ENCODE data around the gene ASL.
"Not testable (repeated sequence)": the region's sequence is repeated elsewhere in the genome, so short reads cannot be mapped to it uniquely, and the experiment has no call there.

The ASL gene

DNA sequence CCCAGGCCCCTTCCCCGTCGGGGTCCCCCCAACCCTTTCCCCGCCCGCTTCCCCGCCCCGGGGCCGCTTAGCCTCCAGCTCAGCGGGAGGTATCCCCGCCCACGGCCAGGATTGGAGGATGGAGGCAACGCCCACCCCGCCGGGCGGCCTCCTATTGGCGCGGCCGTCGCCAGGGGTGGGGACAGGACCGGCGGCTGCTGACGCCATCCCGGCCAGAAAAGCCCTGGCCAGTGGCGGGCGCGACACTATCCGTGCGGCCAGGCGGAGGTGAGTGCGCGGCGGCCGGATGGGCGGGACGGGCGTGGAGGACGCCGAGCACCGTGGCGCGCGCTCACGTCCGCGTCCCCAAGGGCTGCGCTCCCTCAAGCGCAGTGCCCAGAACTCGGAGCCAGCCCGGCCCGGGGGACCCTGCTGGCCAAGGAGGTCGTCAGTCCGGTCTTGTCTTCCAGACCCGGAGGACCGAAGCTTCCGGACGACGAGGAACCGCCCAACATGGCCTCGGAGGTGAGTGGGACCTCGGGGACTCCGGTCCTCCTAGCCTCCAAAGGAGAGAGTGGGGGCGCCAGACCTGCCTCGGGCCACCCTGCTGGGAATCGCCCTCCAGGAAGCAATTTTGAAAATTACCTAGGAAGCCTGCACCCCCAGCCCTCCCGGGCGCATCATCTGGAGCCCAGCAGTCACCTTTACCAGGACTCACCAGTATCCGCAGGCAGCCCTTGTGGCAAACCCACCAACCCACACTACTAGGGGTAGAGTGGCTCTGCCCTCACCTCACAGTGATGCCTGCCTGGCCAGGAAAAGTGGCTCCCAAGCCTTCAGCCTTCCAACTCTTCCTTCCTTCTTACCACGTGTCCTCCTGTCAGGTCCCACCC lies at the start of gene ASL:
Gene ASL, plus strand, starts transcription at position 230 of the 872 bp plus-strand sequence. Its CDS starts 263 bp downstream, at position 493.
- peak; percentile 45 to 80 (median 63) for DNase-seq

DNA sequence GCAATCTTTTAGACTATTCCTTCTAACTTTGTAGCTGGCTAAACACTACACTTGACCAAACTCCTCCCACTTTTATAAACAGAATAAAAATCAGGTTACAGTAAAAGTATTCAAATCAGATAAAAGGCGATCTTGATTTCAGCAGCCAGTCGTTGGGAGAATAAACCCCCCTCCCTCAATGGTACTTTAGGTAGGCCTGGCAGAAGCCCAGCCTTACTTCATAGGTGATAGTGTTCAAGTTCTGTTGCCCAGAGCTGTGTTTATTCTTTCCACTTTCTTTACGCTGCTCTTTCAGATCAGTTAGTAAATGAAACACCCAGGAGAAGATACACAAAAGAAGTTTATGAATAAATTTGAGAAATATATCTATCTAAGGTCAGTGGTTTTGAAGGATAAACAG lies 47.3 kb upstream of the ASL start:
- DNase-seq, result not testable (repeated sequence)

DNA sequence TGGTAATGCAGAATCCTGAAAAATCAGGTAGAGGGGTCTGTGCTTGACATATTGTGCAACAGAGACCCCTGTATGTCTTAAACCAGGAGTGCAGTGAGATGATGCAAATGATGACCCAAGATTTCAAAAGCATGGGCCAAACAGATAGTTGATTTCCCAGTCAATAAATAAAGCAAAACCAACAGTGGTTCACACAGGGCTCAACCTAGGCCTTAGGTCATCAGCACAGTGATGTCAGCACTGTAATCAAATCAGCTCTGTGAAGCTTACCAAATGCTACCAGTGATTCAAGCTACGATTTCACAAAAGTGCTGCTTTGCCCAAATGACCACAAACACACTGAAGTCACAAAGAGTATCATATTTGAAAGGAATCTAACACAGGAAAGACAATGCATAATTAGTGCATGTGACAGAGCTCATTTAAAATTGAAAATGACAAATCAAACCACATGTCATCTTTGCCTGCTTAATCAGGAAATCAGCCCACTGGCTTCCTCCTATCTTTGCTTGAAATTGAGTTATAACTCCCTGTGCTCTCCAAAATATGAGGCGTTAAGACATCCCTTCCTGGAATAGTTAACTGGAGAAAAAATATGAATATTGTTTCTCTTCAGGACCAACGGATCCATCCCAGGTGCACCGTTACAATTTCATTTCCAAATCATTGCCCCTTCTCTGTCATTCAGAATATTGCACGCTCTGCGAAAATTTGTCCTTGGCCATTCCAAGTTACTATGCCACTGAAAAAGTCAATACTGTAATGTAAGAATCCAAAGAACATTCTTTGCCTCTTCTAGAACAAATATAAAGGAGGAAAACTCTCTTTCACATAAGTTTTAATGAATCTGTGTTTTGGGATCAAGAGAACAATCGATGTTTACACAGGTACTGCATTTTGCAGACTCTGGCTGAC lies 41.9 kb upstream of the ASL start:
- no peak for DNase-seq

DNA sequence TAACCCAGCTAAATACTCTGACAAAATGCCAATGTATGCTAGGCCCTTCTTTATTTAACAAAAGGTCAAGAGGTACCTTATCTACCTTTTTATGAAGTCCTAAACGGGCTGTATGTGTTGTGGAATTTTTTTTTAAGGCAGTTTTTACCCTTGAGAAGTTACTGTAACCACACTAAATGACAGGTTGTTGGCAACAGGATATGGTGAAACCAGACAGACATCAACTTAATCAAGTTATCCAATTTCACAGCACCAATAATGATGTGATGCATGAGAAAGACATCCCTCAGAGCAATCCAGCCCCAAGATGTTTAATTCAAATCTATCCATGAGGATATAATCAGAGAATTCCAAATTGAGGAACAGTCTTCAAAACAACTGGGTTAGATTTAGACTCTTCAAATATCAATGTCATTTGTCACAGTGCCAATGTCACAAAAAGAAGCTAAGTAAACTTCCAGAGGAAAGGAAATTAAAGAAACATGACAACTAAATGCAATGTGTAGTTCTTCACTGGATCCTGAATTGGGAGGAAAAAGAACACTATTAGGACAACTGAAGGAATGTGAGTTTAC lies 41.1 kb upstream of the ASL start:
- not testable (repeated sequence) for DNase-seq

DNA sequence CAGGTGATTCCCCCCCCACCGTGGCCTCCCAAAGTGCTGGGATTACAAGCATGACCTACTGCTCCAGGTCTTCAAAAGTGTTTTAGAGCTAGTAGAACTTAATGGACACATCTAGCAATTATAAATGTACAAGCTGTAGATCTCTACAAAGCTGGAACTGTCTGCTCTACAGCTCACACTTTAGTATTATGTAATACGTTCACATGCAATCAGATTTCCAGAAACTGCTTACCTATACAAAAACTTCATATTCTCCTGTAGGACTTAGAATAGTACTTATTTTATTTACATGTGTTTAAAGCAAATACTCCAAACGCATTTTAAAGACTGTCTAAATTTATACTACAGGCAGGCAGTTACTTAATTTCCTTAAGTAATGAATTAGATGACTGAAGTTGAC lies 39.2 kb upstream of the ASL start:
- DNase-seq, result no peak

DNA sequence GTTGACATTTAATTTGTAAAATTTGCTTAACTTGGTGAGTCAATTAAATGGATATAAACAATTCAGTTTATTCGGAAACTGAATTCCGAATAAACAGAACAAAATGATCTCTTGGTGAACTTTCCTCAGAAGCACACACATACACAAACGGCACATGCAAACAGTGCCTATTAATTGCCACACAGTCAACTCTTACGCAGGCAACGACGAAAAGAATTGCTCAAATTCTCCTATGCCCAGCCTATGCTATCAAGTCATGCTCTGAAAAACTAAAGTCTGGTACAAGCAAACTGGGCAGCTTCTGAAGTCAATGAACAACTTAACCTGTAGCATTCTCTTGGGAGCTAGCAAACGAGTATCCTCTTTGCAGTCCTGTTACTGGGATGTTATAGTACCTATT lies 38.8 kb upstream of the ASL start:
- no peak for DNase-seq

DNA sequence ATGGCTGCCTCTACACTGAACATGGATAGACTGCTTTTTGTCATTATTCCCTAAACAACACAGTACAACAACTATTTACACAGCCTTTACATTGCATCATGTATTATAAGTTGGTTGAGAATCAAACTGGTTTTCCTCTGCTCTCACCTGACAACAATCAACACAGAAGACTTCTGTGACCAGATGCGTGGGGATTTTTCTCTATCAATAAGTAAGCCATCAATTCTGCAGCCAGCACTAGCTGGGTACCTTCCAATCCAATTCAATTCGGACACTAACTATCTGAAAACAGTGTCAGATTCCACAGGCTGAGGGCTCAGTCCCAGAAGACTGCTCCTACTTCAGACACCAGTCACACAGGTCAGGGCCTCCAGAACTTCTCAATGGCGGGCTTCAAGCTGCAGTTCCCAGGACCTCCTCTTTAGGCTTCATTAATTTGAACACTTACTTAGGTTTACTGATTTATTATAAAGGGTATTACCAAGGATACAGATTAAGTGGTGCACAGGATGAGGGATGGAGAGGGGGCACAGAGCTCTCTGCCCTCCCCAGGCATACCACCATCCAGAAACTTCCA lies 36.4 kb upstream of the ASL start:
- DNase-seq, result no peak

DNA sequence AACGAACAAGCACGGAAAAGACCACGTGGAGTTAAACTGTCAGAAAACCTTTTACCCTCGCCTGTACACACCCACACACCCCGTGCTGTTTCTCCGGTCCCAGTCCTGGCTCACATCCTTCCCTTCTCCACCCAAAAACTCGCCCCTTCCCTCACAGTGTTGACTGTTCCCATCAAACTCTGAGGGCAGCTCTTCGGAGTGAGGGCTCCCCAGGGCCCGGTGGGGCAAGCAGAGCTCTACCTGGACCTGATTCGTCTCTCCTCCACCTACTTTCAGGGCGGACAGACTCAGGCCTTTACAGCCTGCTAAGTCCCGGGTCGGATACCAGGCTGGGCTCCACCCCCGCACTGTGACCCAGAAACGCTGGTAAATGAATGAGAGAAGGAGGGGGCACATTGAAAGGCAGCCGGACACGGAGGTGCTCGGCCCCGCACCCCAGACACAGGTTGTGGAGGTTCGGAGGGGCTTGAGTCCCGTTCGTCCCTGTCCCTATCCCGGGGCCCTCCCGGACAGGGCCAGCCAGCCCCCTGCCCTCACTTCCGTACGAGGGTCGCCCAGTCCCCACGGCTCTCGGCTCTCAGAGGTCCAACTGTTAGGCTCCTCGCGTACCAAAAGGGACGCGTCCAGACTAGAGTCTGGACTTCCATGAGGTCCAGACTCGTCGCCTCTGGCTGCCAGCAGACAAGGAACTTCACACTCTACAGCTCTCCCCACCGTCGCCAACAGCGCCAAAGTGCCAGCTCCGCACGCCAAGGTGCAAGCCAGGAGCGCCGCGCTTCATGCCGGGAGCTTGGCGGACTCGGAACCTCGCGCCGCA lies 31.7 kb upstream of the ASL start:
- DNase-seq, result peak in 2 of 4 experiments; percentile 6 to 24

DNA sequence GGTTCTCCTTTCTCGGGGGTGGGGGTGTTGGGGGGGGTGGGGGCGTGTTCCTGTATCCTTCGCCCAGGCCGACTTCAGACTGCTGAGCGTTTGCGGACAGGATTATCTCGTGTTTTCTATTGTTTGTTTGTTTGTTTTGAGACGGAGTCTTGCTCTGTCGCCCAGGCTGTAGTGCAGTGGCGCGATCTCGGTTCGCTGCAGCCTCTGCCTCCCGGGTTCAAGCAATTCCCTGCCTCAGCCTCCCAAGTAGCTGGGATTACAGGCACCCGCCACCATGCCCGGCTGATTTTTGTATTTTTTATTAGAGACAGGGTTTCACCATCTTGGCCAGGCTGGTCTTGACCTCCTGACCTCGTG lies 31.1 kb upstream of the ASL start:
- not testable (repeated sequence) for DNase-seq

DNA sequence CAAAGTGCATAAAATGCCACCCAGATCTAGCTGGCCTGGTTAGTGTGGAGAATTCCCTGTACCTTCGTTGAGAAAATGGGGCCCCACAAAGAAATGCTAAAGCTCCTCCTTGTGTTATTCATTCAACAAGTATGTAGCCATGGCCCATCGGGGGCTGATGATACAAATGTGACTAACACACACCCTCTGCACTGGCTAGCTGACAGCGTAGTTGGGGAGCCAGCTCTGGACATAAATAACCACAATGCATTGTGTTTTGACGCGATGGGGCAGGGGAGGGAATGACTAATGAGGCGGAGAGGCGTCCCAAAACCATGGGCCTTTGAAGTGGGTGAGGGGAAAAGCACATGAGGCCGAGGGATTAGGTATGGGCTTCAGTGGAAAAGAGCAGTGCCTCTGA lies 28.2 kb upstream of the ASL start:
- no peak for DNase-seq

DNA sequence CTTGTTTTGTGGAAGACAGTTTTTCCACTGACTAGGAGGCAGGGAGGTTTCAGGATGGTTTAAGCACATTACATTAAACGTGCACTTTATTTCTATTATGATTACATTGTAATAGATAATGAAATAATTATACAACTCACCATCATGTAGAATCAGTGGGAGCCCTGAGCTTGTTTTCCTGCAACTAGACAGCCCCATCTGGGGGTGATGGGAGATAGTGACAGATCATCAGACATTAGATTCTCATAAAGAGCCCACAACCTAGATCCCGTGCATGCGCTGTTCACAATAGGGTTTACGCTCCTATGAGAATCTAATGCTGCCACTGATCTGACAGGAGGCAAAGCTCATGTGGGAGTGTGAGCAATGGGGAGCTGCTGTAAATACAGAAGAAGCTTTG lies 25.7 kb upstream of the ASL start:
- DNase-seq, result not testable (repeated sequence)

DNA sequence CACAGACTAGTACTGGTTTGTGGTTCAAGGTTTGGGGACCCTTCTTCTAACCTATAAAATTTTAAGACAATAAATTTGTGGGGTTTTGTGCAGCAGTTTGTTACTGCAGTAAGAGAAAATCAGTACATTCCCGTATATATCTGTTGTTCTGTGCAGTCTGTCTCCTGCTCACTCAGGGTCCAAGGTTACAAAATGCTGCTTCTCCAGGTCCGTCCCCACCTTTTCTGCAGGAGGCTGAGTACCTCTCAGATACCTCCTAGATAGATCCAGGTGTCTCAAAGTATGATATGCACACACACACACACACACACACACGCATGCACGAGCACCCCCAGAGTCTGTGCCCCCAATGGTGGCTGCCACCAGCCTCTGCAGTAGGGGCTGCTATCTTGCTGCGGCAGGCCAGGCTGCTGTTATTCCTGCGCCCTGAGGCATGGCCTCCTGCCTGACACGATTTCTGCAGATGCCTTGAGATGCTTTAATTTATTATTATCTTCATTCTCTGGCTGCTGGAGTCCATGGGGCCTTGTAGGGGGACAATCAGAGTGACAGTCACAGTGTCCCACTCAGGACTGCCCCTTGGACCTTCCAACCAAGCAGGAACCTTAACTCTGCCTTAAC lies 25.2 kb upstream of the ASL start:
- no peak for DNase-seq

DNA sequence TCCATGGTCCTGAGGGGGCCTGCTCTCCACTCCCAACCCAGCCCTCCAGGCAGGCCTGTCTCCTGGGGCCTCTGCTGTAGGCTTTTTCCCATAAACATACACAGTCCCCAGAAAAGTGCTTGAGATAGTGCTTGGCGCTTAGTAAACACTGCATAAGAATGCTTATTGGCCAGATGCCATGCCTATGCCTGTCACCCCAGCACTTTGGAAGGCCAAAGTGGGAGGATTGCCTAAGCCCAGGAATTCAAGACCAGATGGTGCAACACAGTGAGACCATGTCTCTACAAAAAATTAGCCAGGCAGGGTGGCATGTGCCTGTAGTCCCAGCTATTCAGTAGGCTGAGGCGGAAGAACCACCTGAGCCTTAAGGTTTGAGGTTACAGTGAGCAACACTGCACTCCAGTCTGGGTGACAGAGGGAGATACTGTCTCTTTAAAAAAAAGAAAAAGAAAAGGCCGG lies 24.6 kb upstream of the ASL start:
- DNase-seq, result no peak

DNA sequence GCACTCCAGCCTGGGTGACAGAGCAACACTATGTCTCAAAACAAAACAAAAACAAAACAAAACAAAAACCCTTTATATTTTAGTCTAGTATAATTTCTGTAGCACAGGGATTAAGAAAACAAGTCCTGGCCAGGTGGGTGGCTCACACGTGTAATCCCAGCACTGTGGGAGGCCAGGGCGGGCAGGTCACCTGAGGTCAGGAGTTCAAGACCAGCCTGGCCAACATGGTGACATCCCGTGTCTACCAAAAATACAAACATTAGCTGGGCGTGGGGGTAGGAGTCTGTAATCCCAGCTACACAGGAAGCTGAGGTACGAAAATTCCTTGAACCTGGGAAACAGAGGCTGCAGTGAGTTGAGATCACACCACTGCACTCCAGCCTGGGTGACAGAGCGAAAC lies 23.2 kb upstream of the ASL start:
- no peak for DNase-seq

DNA sequence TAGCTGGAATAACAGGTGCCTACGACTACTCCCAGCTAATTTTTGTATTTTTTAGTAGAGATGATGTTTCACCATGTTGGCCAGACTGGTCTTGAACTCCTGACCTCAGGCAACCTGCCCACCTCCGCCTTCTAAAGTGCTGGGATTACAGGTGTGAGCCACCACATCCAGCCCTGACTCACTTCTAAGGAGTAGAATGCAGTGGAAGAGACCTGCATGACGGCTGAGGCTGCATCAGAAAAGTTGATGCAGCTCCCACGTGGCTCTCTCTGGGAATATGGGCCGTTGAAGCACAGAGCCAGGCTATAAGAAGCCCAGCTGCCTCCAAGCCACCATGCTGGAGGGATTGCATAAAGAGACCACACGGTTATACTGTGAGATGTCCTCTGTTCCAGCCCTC lies 21.6 kb upstream of the ASL start:
- no peak for DNase-seq

DNA sequence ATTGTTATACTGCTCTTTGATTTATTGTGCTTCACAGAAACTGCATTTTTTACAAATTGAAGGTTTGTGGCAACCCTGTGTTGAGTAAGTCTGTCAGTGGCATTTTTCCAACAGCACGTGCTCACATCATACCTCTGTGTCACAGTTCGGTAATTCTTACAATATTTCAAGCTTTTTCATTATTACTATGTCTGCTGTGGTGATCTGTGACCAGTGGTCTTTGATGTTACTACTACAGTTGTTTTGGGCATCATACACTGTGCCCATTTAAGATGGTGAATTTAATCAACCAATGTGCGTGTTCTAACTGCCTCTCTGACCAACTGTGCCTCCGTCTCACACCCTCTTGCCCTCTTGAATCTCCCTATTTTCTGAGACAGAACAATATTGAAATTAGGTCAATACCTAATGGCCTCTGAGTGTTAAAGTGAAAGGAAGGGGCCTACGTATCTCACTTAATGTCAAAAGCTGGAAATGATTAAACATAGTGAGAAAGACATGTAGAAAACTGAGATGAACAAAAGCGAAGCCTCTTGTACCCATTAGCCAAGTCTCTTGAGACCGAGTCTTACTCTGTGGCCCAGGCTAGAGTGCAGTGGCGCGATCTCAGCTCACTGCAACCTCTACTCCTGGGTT lies 20.2 kb upstream of the ASL start:
- no peak for DNase-seq

DNA sequence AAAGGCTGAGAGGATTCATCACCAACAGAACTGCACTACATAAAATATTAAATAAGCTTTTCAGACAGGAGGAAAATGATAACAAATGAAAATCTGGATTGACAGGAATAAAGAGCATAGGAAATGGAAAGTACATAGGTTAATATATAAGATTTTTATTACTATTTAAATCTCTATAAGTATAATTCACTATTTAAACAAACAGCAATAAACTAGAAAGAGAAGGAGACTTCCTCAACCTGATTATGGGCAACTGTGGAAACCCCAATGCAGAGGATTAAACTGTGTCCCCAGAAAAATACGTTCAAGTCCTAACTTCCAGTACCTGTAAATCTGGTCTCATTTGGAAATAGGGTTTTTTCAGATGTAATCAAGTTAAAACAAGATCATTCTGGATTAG lies 14.8 kb upstream of the ASL start:
- DNase-seq, result no peak

DNA sequence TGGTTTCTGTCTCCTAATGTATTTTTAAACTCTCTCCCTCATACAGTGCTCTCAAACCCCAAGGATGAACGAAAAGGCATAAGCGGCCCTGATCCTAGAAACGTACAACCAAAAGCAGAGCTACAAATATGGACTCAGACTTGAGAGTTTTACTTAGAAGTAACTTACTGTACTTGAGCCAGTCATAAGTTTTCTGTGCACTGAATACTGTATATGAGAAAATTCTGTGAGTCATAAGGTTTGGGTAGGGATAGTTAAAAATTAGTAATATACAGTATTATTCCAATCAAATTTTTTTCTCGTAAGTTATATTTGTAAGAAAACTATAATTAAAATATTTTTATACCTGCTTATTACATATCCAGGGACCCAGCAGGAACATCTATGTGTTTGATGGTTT lies 5.9 kb upstream of the ASL start:
- no peak for DNase-seq

DNA sequence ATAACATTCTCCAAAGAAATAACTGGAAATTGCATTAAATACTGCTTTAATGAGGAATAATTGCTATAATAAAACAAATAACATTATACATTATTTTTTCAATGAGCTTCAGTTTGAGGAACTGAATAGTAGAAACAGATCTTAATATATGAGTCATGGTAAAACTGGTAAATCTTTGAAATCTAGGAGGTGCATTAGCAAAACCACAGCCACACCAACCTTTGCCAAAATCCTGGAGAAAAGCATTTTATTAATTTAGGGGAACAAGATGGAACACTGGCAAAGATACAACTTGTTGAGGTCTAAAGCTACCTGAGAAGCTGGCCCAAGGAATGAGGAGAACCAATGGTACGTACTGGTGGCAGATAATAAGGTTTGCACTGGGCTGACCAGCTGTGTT lies 5.4 kb upstream of the ASL start:
- no peak for DNase-seq

DNA sequence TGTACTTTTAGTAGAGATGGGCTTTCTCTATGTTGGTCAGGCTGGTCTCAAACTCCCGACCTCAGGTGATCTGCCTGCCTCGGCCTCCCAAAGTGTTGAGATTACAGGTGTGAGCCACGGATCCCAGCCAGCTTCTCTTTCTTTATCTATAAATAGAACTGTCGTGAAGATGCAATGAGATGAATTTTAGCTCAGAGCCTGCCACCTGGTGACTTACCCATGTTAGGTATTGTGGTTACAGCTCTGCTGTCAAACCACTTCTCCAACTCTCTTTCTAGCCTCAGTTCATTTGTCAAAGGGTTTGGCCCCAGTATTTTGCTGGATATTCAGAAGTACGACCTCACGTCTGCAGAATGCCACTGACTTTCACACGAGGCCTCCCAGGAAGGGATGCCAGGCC lies 3.4 kb upstream of the ASL start:
- not testable (repeated sequence) for DNase-seq
